Rectal smooth muscle tissue (tissue), 1 donor: ENCODE results near the gene CSN2.
"Not testable (repeated sequence)": the region's sequence is repeated elsewhere in the genome, so short reads cannot be mapped to it uniquely, and the experiment has no call there.

Experiments used
- H3K27ac ChIP-seq: one replicate; pipeline ENCODE4 v1.7.0; 2013; ENCODE audit warnings: low read depth, low read length, inconsistent platforms
- H3K27me3 ChIP-seq: one replicate; pipeline ENCODE4 v1.7.0; 2013; ENCODE audit warnings: low read length; ENCODE audit not compliant: control insufficient read depth, insufficient read depth
- H3K36me3 ChIP-seq: one replicate; pipeline ENCODE4 v1.7.0; 2013; ENCODE audit warnings: low read length; ENCODE audit not compliant: control insufficient read depth, insufficient read depth
- H3K4me1 ChIP-seq: one replicate; pipeline ENCODE4 v1.7.0; 2013; ENCODE audit warnings: low read length; ENCODE audit not compliant: control insufficient read depth, insufficient read depth
- H3K4me3 ChIP-seq: one replicate; pipeline ENCODE4 v1.7.0; 2013; ENCODE audit warnings: low read length
- H3K9ac ChIP-seq: one replicate; pipeline ENCODE4 v1.7.0; 2013; ENCODE audit warnings: low read length

CSN2 gene

DNA sequence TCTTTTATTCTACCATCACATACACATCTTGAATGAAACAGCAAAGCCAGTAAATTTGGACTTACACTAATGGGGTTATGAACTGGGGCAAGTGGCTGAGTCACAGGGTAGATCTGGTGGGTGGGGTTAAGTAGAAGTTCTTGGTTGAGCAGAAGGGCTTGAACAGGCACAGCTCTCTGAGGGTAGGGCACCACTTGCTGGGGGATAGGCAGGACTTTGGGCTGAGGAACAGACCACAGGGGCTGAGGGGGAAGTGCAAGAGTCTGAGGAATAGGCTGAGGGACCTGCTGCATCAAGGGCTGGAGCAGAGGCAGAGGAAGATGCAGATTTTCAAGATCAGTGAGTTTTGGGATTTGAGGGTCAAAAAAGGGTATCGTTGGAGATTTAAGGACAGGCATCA is 8.3 kb downstream of the CSN2 start:
- Histone ChIP-seq H3K4me1 (no peaks in the 10 kb centered on the region), H3K36me3 (no peaks in the 10 kb centered on the region), H3K9ac (no peak overlapping the region), H3K27me3 (no peaks in the 10 kb centered on the region), H3K27ac (no peak overlapping the region), H3K4me3 (no peak overlapping the region)

DNA sequence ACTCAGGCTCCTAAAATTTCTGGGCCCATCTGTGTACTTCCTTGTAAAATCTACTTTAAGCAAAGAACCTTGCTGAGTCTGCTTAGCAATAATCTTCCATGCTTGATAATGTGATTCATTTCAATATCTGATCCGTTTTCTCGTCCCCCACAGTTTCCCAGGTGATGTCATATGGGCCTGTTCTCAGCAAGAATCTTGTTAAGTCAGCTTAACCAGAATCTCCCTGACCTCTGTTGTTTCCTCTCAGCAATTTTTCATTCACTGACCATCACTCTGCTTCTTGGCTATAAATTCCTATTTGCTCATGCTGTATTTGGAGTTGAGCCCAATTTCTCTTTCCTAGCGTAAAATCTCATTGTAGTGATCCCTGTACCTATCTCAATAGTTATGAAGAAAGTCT is 13.9 kb downstream of the CSN2 start:
- Histone ChIP-seq H3K4me3 (no peak overlapping the region), H3K4me1 (no peaks in the 10 kb centered on the region), H3K9ac (no peak overlapping the region), H3K27me3 (no peaks in the 10 kb centered on the region), H3K27ac (no peak overlapping the region), H3K36me3 (no peaks in the 10 kb centered on the region)

DNA sequence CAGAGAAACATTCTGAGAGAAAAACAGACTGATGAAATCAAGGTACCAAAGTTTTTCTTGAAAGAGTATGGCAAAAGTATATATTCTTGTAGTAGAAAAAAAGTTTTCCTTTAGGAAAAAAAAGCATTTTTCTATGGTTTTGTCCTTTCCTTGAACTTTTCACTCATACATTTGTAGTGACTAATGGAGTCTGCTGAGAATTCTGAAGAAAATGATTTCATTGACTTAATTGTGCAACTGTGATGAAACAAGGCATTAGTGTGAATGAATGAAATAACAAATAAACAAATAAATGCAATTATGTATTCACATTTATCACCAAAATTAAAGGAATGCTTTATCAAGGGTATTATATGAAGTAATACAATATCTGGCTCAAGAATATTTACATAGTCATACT is 29.0 kb downstream of the CSN2 start:
- Histone ChIP-seq H3K27ac (no peak overlapping the region), H3K27me3 (no peaks in the 10 kb centered on the region), H3K4me1 (no peaks in the 10 kb centered on the region), H3K36me3 (no peaks in the 10 kb centered on the region), H3K9ac (no peak overlapping the region), H3K4me3 (no peak overlapping the region)

DNA sequence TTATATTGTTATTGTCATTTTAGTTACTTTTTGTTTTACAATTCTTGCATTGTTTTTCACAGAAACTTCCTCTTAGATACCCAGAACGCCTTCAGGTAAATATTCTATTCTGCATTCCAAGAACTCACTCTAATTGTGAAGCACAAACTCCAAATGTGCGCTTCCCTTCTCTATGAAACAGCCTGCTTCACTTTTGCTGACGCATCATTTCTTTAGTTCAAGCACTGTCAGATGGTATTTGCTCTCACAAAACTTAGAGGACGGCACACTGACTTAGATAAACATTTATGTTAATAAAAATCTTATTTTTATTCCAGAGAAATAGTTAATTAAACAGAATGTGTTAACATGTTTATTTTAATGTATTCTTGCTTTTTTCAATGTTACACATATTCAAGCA is 31.4 kb downstream of the CSN2 start:
- Histone ChIP-seq H3K27ac (no peak overlapping the region), H3K27me3 (no peaks in the 10 kb centered on the region), H3K4me1 (no peaks in the 10 kb centered on the region), H3K36me3 (no peaks in the 10 kb centered on the region), H3K4me3 (no peak overlapping the region), H3K9ac (no peak overlapping the region)

DNA sequence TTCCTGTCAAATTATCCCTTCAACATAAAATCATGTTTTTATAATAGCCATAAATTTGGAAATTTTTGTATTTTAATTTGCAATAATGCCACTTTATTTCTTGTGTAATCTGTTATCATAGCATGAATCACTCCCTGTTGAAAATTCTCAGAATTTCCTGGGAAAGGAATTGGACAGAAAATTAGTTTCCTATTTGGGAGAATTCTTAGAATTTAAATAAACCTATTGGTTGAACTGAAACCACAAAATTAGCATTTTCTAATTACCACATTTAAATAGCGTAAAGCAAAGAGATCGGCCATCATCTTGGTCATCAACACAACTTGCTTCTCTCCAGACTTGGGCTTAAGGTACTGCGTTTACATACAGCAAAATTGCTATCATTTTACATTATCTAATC is 34.8 kb downstream of the CSN2 start, which contains the start of gene CSN1S1:
Gene CSN1S1 (plus strand): TSS at position 301 of the 400 bp plus-strand sequence. CDS start 1,488 bp downstream, outside the sequence.
- Histone ChIP-seq H3K9ac (no peak within 1 kb of the TSS), H3K4me1 (no peaks in the 10 kb centered on the region), H3K27ac (no peak within 1 kb of the TSS), H3K36me3 (no peaks in the 10 kb centered on the region), H3K4me3 (no peak within 1 kb of the TSS), H3K27me3 (no peaks in the 10 kb centered on the region)

DNA sequence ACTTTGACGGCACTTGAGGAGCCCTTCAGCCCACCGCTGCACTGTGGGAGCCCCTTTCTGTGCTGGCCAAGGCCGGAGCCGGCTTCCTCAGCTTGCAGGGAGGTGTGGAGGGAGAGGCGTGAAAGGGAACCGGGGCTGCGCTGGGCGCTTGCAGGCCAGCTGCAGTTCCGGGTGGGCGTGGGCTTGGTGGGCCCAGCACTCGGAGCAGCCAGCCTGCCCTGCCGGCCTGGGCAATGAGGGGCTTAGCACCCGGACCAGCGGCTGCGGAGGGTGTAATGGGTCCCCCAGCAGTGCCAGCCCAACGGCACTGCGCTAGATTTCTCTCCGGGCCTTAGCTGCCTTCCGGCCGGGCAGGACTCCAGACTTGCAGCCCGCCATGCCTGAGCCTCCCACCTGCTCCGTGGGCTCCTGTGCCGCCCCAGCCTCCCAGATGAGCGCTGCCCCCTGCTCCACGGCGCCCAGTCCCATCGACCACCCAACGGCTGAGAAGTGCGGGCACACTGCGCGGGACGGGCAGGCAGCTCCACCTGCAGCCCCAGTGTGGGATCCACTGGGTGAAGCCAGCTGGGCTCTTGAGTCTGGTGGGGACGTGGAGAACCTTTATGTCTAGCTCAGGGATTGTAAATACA is 41.6 kb downstream of the CSN2 start:
- not testable (repeated sequence) for H3K27me3 ChIP-seq, H3K4me3 ChIP-seq, H3K4me1 ChIP-seq, H3K27ac ChIP-seq, H3K36me3 ChIP-seq, H3K9ac ChIP-seq

DNA sequence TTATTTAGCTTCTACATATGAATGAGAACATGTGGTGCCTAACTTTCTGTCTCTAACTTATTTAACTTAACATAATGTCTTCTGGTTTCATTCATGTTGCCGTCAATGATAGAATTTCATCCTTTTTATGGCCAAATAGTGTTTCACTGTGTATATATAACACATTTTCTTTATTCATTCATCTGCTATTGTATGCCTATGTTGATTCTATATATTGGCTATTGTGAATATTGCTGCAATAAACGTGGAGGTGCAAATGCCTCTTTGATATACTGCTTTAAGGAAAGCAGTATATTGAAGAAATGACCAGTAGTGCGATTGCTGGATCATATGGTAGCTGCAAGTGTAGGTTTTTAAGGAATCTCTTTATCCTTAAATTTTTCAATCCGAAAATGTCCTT is 44.7 kb downstream of the CSN2 start:
- Histone ChIP-seq H3K27ac (no peak overlapping the region), H3K4me3 (no peak overlapping the region), H3K9ac (no peak overlapping the region), H3K4me1 (no peaks in the 10 kb centered on the region), H3K27me3 (no peaks in the 10 kb centered on the region), H3K36me3 (no peaks in the 10 kb centered on the region)

DNA sequence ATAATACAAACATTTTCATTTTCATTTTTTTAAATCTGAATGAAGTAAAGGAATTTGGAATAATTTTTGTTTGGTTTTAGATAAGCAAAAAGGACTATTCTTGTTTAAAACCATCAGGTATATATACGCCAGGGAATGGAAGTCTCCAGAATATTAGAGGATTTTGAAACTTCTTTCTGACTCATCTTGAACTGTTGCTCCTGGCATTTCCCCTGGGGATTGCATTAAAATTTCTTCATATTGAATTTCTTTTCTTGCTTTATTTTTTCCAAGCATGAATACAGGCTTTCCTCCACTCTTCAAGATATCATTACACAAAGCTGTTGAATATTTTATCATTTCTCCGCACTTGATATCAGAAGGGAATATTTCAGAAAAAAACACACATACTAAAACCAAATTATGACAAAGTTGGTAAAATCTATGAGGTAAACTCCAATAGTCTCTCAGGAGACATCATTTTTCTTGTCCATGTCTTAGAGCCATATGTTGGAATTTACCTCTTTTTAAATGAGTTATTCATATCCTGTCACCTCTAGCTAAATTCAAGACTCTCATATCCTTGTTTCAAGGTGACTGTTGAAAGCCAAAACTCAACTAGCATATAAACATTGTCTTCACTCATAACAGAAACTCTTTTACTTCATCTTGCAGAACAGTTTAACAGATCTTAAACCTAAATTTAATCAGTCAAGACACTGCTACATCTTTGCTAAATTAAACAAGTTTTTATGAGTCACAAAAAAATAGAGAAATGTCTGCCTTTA is 55.3 kb downstream of the CSN2 start:
- H3K36me3 ChIP-seq, result no peaks in the 10 kb centered on the region
- no peaks in the 10 kb centered on the region for H3K4me1 ChIP-seq
- no peak overlapping the region for H3K4me3 ChIP-seq
- no peak overlapping the region for H3K27ac ChIP-seq
- H3K27me3 ChIP-seq, result no peaks in the 10 kb centered on the region
- no peak overlapping the region for H3K9ac ChIP-seq

DNA sequence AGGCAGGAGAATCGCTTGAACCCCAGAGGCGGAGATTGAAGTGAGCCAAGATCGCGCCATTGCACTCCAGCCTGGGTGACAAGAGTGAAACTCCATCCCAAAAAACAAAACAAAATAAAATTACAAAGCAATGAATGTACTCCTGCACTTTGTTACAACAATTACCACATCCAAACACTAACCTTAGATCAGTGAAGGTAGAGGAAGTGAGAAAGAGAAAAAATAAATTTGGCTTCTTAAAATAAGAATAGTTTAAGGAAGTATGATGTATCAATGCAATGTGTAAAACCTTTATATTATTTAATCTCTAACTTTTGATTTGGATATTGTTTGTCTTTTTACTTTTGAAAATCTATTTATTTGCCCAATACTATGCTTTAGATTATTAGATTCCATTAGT is 56.3 kb downstream of the CSN2 start:
- Histone ChIP-seq H3K27me3 (no peaks in the 10 kb centered on the region), H3K4me1 (no peaks in the 10 kb centered on the region), H3K4me3 (no peak overlapping the region), H3K27ac (no peak overlapping the region), H3K9ac (no peak overlapping the region), H3K36me3 (no peaks in the 10 kb centered on the region)

DNA sequence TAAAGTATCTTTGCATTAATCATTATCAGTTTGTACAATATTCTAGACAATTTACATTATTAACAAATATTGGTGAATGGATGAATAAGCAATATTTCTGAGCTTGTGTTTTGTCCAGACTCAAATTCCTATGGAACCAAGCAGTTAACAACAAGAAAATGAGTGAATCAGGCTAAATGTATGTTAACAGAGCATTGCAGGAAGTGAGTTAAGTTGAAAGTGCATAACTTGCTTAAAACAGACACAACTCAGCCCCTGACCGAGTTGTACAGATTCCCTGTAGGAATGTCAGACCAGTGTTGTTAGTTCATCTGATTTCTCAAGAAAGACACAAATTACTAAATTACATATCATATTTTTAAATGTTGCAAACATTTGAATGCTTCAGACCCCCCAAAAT is 58.4 kb downstream of the CSN2 start:
- no peak overlapping the region for H3K27ac ChIP-seq
- no peak overlapping the region for H3K4me3 ChIP-seq
- no peaks in the 10 kb centered on the region for H3K27me3 ChIP-seq
- H3K9ac ChIP-seq, result no peak overlapping the region
- H3K36me3 ChIP-seq, result no peaks in the 10 kb centered on the region
- H3K4me1 ChIP-seq, result no peaks in the 10 kb centered on the region
